Raji (cell line): ENCODE measurements around the gene FBXO11.

Source experiments
- POLR2A ChIP-seq: IDR thresholded peaks from 2 replicates; pipeline ENCODE4 v1.6.1; 2011; ENCODE audit warnings: low read depth, low read length, control low read depth; ENCODE audit not compliant: insufficient read depth

Gene FBXO11

GRCh38 chr2:47744074-47744473, 162.2 kb downstream of the FBXO11 start:
- no peak for TF ChIP-seq POLR2A

- no peak for TF ChIP-seq POLR2A
Measured at GRCh38 chr2:47741637-47742036, 164.7 kb downstream of the FBXO11 start.

GRCh38 chr2:47741101-47741500, 165.2 kb downstream of the FBXO11 start:
- TF ChIP-seq POLR2A, result no peak
